ENCODE data around the gene TRIP12. TPM values are rescaled to one million over a fixed set of nuclear protein-coding genes. Genes with fewer than 3 reads are reported as not detected.

TRIP12 gene
- total and polyA plus RNA-seq, 2 donors (not counting 3 experiments of a cell fraction or from before 2014, with no cell fraction given), result 53.8 to 278 TPM

- TF ChIP-seq GATA2 (IDR thresholded peaks at IDR 0.05; ENCODE audit: insufficient read depth, insufficient read length, low read depth, low read length) (no peak), MYC (IDR thresholded peaks at IDR 0.05; ENCODE audit: low read depth, low read length) (no peak), JUN (IDR thresholded peaks at IDR 0.05; ENCODE audit: borderline replicate concordance, insufficient read depth, insufficient read length, low read depth) (no peak), POLR2A (IDR thresholded peaks at IDR 0.05; ENCODE audit: low read depth, low read length) (no peak), EZH2 (IDR thresholded peaks at IDR 0.05; ENCODE audit: borderline replicate concordance, low read depth, low read length, severe bottlenecking) (no peak), MAX (IDR thresholded peaks at IDR 0.05; ENCODE audit: insufficient read depth, insufficient read length) (no peak), POLR2AphosphoS5 (IDR thresholded peaks at IDR 0.05; ENCODE audit: insufficient read depth, low read depth, low read length) (no peak)
- H3K9ac ChIP-seq (replicated peaks; ENCODE audit: extremely low read depth, insufficient read depth, low read length), result no peak overlapping the region
- peaks cover 96% of the 10 kb centered on the region for H3K79me2 ChIP-seq (ENCODE audit: control insufficient read depth, insufficient read depth, low read length)
- H3K27ac ChIP-seq (ENCODE audit: insufficient read depth, low read depth, low read length), result no peak overlapping the region
- intact Hi-C loops (cut with micrococcal nuclease), result no loop called here
- peaks cover 20% of the 10 kb centered on the region for H4K20me1 ChIP-seq (replicated peaks; ENCODE audit: control insufficient read depth, extremely low read depth, insufficient read depth, low read length)
- DNase-seq (ENCODE audit: low read depth, low spot score) (no peak), FAIRE-seq (no peak)
- H2AFZ ChIP-seq (ENCODE audit: low read depth, low read length), result no peak overlapping the region
- peaks cover 0 to 2% of the 10 kb centered on the region in 2 experiments for H3K36me3 ChIP-seq (ENCODE audit: control insufficient read depth in 2 of 2, extremely low read depth in 1 of 2, insufficient read depth in 2 of 2, low read length in 2 of 2)
- H3K4me3 ChIP-seq (replicated peaks in 1 of 3; ENCODE audit: insufficient read depth in 1 of 3, low read depth in 1 of 3, low read length in 3 of 3), result no peak overlapping the region
- dilution Hi-C loops (cut with MboI; ENCODE audit: extremely low pct_ligation_motif_present, low sequenced_read_pairs), result no loop called here
- H3K9me1 ChIP-seq (replicated peaks; ENCODE audit: control insufficient read depth, extremely low read depth, insufficient read depth, low read length), result no peaks in the 10 kb centered on the region
- ChIA-PET CTCF (interaction anchor here (0.9 kb wide), 1 partner anchor 45 kb away, joined by 3 read pairs; no protein-coding TSS in a partner anchor), POLR2A (interaction anchor here (0.6 to 0.7 kb wide), 2 partner anchors 23 to 241 kb away, joined by 4 to 5 read pairs; no protein-coding TSS in a partner anchor)
- H3K27me3 ChIP-seq (ENCODE audit: control insufficient read depth in 2 of 2, insufficient read depth in 2 of 2, low read length in 2 of 2), result no peaks in the 10 kb centered on the region
- no TSS peak for BruUV-seq (replicated peaks)
- no peaks in the 10 kb centered on the region for H3K9me3 ChIP-seq (replicated peaks; ENCODE audit: control insufficient read depth, insufficient read depth, low read length)
- H3K4me2 ChIP-seq (ENCODE audit: insufficient read depth, low read length), result no peak overlapping the region
- no peaks in the 10 kb centered on the region for H3K4me1 ChIP-seq (ENCODE audit: control insufficient read depth, extremely low read depth, insufficient read depth, low read length)
These were observed 12.7 kb downstream of the TRIP12 start for GRCh38 chr2:229909090-229909489.

GRCh38 chr2:229905601-229906000 lies 16.2 kb downstream of the TRIP12 start:
- intact Hi-C loops (cut with micrococcal nuclease), result no loop called here
- ChIA-PET CTCF (no interaction called here), POLR2A (no interaction called here)
- no peak overlapping the region for H3K9ac ChIP-seq (replicated peaks; ENCODE audit: extremely low read depth, insufficient read depth, low read length)
- H3K36me3 ChIP-seq (ENCODE audit: control insufficient read depth in 2 of 2, extremely low read depth in 1 of 2, insufficient read depth in 2 of 2, low read length in 2 of 2), result peaks cover 0 to 5% of the 10 kb centered on the region in 2 experiments
- no peaks in the 10 kb centered on the region for H3K9me3 ChIP-seq (replicated peaks; ENCODE audit: control insufficient read depth, insufficient read depth, low read length)
- peaks cover 9% of the 10 kb centered on the region for H4K20me1 ChIP-seq (replicated peaks; ENCODE audit: control insufficient read depth, extremely low read depth, insufficient read depth, low read length)
- H3K9me1 ChIP-seq (replicated peaks; ENCODE audit: control insufficient read depth, extremely low read depth, insufficient read depth, low read length), result no peaks in the 10 kb centered on the region
- DNase-seq (ENCODE audit: low read depth, low spot score) (no peak), FAIRE-seq (no peak)
- no peak overlapping the region for H3K4me2 ChIP-seq (ENCODE audit: insufficient read depth, low read length)
- no peak overlapping the region for H3K27ac ChIP-seq (ENCODE audit: insufficient read depth, low read depth, low read length)
- no peak for TF ChIP-seq FOS (IDR thresholded peaks at IDR 0.05; ENCODE audit: borderline replicate concordance, insufficient read depth, low read length)
- no peak for TF ChIP-seq CTCF (IDR thresholded peaks at IDR 0.05; ENCODE audit: extremely low read depth in 1 of 2, insufficient read depth in 1 of 2, low read depth in 1 of 2, low read length in 2 of 2)
- TF ChIP-seq JUN (IDR thresholded peaks at IDR 0.05; ENCODE audit: borderline replicate concordance, insufficient read depth, insufficient read length, low read depth), result no peak
- no peak for TF ChIP-seq MYC (IDR thresholded peaks at IDR 0.05; ENCODE audit: low read depth, low read length)
- no peak for TF ChIP-seq POLR2AphosphoS5 (IDR thresholded peaks at IDR 0.05; ENCODE audit: insufficient read depth, low read depth, low read length)
- peaks cover 96% of the 10 kb centered on the region for H3K79me2 ChIP-seq (ENCODE audit: control insufficient read depth, insufficient read depth, low read length)
- H3K27me3 ChIP-seq (ENCODE audit: control insufficient read depth in 2 of 2, insufficient read depth in 2 of 2, low read length in 2 of 2), result no peaks in the 10 kb centered on the region
- peaks cover 9% of the 10 kb centered on the region for H3K4me1 ChIP-seq (ENCODE audit: control insufficient read depth, extremely low read depth, insufficient read depth, low read length)
- H2AFZ ChIP-seq (ENCODE audit: low read depth, low read length), result no peak overlapping the region
- H3K4me3 ChIP-seq (replicated peaks in 1 of 3; ENCODE audit: insufficient read depth in 1 of 3, low read depth in 1 of 3, low read length in 3 of 3), result no peak overlapping the region
- dilution Hi-C loops (cut with MboI; ENCODE audit: extremely low pct_ligation_motif_present, low sequenced_read_pairs), result no loop called here
- BruUV-seq (replicated peaks), result no TSS peak
